GOT3 (cell line): Measurements from ENCODE around the gene ATP6V1G2.
"Not testable (repeated sequence)": the region's sequence is repeated elsewhere in the genome, so short reads cannot be mapped to it uniquely, and the experiment has no call there.

ENCODE experiments used
- DNase-seq: peaks from one replicate; lab custom pipeline; 2025; ENCODE audit warnings: mixed read lengths; lab: John Stamatoyannopoulos, UW

The ATP6V1G2 gene

GRCh38 chr6:31575952-31576685 is 29.7 kb upstream of the ATP6V1G2 start:
- DNase-seq = no peak

GRCh38 chr6:31575335-31575901 is 29.0 kb upstream of the ATP6V1G2 start, which contains the start of gene TNF:
TSS of gene TNF (plus strand) at chr6:31575565. CDS start at chr6:31575742, 177 bp downstream.
- DNase-seq = no peak

GRCh38 chr6:31574106-31575061 is 28.0 kb upstream of the ATP6V1G2 start:
- DNase-seq = no peak

GRCh38 chr6:31573239-31574105 is 27.1 kb upstream of the ATP6V1G2 start:
- DNase-seq = no peak

- DNase-seq = no peak
These were observed 25.9 kb upstream of the ATP6V1G2 start, which contains the start of gene LTA for GRCh38 chr6:31572041-31572911. TSS of gene LTA (plus strand) at chr6:31572289. CDS start at chr6:31572743, 454 bp downstream.

GRCh38 chr6:31569861-31570536 is 23.6 kb upstream of the ATP6V1G2 start:
- no peak for DNase-seq

GRCh38 chr6:31568537-31568961 is 22.1 kb upstream of the ATP6V1G2 start:
- DNase-seq = no peak

GRCh38 chr6:31567531-31568370 is 21.3 kb upstream of the ATP6V1G2 start:
- no peak for DNase-seq

- DNase-seq = no peak
These were observed 14.3 kb upstream of the ATP6V1G2 start for GRCh38 chr6:31560697-31561058.

- DNase-seq = no peak
These were observed 13.7 kb upstream of the ATP6V1G2 start for GRCh38 chr6:31559958-31560696.

- no peak for DNase-seq
These were observed 13.2 kb upstream of the ATP6V1G2 start for GRCh38 chr6:31559606-31559957.

- no peak for DNase-seq
These were observed 12.5 kb upstream of the ATP6V1G2 start for GRCh38 chr6:31558631-31559500.

- no peak for DNase-seq
These were observed 11.9 kb upstream of the ATP6V1G2 start for GRCh38 chr6:31558318-31558625.

- no peak for DNase-seq
These were observed 11.3 kb upstream of the ATP6V1G2 start for GRCh38 chr6:31557443-31558317.

- no peak for DNase-seq
These were observed 9.9 kb upstream of the ATP6V1G2 start for GRCh38 chr6:31556307-31556706.

- DNase-seq = not testable (repeated sequence)
These were observed 5.0 kb upstream of the ATP6V1G2 start for GRCh38 chr6:31551371-31551770.

- DNase-seq = no peak
These were observed 2.1 kb upstream of the ATP6V1G2 start for GRCh38 chr6:31548544-31548873.
